Mammary epithelial cell (primary cell): Measurements from ENCODE around the gene ACAP2.

Source experiments
- EZH2 ChIP-seq: IDR thresholded peaks from 2 replicates; pipeline ENCODE4 v1.6.1; 2012; ENCODE audit warnings: low read length, inconsistent platforms, borderline replicate concordance
- TF ChIP-seq, protein P1 (sequence below), 2 donors: IDR thresholded peaks in 1 of 2; conservative IDR thresholded peaks in 1 of 2; 2 replicates each; pipeline ENCODE4 v1.5.1; 2011 to 2012; ENCODE audit warnings: inconsistent platforms in 2 of 2, low read length in 2 of 2, mild to moderate bottlenecking in 2 of 2, control low read depth in 1 of 2, low read depth in 1 of 2; ENCODE audit not compliant: insufficient read depth in 1 of 2; ENCODE audit errors: extremely low read depth in 1 of 2

DNA sequence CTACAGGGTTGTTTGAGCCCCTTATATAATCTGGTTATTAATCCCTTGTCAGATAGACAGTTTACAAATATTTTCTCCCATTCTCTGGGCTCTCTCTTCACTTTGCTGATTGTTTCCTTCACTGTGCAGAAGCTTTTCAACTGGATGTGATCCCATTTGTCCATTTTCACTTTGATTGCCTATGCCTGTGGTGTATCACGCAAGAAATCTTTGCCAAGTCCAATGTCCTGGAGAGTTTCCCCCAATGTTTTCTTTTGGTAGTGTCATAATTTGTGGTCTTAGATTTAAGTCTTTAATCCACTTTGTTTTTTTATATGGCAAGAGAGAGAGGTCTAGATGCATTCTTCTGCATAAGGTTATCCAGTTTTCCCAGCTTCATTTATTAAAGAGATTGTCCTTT is 212.6 kb downstream of the ACAP2 start:
- TF ChIP-seq, protein P1, sequence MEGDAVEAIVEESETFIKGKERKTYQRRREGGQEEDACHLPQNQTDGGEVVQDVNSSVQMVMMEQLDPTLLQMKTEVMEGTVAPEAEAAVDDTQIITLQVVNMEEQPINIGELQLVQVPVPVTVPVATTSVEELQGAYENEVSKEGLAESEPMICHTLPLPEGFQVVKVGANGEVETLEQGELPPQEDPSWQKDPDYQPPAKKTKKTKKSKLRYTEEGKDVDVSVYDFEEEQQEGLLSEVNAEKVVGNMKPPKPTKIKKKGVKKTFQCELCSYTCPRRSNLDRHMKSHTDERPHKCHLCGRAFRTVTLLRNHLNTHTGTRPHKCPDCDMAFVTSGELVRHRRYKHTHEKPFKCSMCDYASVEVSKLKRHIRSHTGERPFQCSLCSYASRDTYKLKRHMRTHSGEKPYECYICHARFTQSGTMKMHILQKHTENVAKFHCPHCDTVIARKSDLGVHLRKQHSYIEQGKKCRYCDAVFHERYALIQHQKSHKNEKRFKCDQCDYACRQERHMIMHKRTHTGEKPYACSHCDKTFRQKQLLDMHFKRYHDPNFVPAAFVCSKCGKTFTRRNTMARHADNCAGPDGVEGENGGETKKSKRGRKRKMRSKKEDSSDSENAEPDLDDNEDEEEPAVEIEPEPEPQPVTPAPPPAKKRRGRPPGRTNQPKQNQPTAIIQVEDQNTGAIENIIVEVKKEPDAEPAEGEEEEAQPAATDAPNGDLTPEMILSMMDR (conservative IDR thresholded peaks at IDR 0.05 in 1 of 2, IDR thresholded peaks at IDR 0.05 in 1 of 2; ENCODE audit: extremely low read depth in 1 of 2, insufficient read depth in 1 of 2, low read depth in 1 of 2, low read length in 2 of 2) = no peak
- no peak for TF ChIP-seq EZH2
